CMK (cell line): ENCODE results near the gene SLX9.

Source experiments
- DNase-seq: peaks from one replicate; pipeline ENCODE4 v3.0.0-alpha.2; 2010; ENCODE audit warnings: low read depth

Gene SLX9

DNA sequence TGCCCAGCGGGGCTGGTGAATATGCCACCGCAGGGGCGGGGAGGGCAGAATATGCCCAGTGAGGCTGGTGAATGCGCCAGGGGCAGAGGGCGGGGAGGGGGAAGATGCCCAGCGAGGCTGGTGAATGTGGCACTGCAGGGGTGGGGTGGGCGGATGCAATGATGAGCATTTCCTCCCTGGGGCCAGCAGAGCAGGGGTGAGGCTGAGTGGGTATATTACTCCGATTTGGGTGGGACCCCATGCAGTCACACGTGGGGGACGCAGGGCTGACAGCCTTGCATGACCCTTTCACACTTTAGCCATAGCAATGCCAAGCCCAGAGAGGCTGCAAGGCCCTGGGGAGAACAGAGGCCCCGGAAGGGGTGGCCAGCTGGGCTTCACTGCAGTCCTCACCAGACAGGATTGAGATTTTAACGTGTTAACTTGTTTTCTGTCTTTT, 9.3 kb upstream of the SLX9 start:
- DNase-seq = no peak

DNA sequence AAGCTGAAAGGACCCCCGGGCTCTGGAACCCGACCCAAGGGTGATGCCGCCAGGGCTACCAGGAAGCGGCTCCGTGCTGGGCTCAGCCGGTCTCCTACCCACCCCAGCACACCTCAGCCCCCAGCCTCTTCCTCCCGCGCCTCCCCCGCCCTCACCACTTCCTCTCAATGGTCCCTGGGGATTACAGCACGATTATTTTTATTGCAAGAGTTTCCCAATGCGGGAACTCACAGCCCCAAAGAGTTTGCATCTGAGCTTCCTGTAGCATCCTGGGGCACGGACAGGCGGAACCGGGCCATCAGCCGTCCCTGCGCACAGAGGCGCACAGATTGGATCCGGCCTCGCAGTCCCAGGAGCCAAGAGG, 8.7 kb upstream of the SLX9 start:
- DNase-seq = no peak

DNA sequence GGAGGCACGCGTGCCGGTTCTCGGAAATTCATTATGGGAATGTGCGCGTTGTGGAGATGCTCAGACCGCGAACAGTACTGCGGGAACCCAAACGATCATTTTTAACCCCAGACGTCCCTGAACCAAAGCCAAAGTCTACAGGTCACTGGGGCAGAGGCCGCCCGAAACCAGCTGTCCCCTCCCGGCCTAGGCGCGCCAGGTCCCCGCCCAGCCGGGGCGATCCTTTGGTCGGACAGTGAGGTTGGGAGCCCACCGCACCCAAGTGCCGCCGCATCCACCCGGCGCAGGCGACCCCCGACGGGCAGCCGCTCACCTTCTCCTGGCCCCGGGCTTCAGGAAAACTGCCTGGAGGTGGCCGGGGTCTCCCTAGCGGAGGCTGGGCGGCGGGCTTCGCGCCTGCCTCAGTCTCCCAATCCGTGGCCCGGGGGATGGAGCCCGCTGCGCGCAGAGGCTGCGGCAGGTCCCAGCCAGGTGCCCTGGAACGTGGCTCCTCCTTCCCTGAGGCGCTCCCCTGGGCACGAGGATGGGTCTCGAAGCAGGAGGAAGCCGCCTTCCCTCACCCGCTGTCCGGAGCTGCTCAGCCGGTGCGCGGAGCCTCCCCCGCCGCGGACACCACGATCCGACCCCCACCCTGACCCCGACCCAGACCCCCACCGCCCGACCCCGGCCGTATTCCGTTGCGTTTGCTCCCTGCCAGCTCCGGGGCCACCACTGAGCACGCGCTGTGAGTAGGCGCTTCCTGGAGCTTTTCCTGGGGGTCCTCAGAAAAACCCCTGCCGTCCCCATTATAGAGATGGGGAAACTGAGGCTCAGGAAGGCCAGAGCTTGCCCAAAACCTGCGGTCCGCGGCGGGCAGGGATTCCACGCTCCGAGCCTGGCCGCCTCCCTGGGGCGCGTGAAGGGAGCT, 8.1 kb upstream of the SLX9 start:
- DNase-seq = no peak

DNA sequence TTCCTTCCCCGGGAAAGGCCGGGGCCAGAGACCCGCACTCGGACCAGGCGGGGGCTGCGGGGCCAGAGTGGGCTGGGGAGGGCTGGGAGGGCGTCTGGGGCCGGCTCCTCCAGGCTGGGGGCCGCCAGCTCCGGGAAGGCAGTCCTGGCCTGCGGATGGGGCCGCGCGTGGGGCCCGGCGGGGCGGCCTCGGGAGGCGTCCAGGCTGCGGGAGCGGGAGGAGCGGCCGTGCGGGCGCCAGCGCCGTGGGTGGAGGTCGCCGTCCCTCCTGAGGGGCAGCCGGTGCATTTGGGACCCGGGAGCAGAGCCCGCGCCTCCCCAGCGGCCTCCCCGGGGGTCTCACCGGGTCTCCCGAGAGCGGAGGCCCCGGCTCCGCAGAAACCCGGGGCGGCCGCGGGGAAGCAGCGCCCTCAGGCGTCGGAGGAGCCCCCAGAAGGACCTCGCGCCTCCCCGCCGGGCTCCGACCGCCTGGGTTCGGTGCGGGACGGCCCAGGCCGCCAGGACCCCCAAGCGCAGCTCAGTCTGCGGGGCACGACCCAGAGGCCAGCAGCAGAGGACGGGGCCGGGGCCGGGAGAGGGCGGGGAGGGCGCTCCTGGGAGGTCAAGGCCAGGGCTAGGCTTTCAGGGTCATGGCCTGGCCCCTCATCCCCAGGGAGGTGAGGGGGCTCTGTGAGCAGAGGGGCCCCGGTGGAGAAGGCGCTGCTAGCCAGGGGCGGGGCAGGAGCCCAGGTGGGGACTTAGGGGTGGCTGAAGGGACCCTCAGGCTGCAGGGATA, 7.2 kb upstream of the SLX9 start:
- DNase-seq = no peak

DNA sequence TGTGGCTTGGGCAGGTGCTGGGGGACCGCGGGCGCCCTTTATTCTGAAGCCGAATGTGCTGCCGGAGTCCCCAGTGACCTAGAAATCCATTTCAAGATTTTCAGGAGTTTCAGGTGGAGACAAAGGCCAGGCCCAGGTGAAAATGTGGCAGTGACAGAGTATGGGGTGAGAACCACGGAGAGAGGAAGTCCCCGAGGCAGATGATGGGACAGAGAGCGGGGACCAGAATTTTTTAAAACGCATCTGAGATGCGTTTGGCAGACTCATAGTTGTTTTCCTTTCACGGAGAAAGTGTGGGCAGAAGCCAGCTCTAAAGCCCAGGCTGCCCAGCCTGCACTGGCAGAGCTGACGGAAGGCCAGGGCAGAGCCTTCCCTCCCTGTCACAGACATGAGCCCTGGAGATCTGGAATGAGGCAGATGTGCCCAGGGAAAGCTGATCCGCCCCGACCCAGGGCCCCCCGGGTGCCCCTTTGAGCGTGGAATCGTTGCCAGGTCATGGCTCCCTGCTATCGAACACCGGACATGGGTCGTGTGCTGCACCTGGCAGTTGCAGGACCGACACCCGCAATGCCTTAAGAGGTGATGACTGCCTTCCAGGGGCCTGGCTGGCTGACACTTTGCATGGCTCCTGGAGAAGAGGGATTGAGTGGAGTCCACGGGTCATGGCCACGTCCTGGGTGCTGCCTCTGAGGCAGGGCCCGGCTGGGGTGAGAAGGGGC, 6.5 kb upstream of the SLX9 start:
- DNase-seq = no peak

DNA sequence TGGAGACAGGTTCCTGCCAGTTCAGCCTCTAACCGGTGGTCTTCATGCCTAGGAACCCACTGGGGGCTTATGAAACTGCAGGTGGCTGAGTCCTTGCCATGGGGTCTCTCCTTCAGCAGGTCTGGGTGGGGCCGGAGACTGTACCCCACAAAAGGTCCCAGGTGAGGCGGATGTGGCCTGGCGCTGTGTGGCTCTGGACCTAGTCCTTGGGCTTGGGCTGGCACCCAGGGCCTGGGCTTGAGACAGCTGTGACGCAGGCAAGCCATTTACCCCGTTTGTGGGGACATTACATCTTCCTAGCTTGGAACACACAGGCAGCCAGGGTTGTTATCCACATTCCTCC, 5.9 kb upstream of the SLX9 start:
- DNase-seq = no peak

DNA sequence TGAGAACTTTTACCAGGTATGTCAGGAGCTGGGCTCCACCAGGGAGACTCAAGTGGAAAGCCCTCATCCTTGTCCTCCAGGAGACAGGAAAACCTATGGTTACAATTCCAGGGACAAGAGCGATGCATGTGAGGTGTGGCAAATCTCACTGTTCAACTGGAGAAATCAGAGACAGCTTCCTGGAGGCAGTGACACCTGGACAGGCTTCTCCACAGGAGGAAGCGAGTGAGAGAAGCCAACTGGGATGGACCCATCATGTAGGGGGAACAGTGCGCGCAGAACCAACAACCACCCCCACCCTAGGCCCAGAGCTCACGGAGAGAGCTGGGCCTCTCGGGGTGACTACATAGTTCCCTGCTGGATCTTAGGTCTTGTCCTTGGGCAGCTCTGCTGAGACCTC, 5.6 kb upstream of the SLX9 start:
- no peak for DNase-seq

DNA sequence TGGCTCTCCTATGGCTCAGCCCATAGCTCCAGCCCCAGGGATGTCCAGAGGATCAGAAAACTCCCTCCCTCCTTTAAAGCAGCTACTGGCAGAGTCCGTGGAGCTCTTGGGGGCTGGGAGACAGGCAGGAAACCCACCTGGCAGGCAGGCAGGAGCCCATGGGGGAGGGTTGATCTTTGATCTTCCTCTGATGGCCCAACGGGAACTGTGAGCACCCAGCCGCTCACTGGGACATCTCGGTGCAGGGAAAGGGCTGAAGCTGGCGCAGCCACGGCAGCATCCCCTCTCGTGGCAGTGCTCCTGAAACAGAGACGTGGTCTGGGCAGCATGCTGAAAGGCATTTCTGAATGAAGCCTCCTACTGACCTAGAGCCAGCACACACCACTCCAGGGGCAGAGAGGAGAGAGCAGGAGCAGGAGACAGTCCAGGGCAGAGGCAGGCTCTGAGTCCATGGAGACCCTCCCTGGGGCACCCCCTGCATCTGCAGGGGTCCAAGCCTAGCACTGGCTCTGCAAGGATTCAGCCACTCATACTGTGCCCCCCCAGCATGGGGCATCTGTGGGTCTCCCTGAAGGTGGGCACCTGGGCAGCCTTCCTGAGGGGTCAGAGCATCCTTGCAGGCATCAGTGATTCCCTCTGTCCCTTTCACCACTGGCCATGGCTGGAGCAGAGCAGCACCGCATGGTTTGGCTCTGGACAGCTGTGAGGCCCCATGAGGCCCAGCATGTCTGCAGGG, 4.9 kb upstream of the SLX9 start:
- no peak for DNase-seq

DNA sequence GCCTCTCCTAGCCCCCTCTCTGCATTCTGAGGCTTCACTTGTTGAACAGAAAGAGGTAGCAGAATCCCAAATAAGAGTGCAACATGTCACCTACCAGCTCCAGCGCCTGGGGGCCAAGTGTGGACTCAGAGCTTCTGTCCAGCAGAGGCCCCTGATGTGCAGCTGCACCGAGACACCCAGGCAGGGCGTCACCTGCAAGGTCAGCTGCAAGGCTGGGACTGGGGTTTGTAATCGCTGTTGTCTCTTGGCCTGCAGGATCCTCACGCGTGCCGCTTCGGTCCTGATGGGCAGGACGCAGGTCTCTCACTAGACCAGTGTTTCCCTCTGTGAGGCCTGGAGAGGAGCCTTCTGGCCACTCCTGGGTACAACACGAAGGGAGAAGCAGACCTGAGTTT, 4.3 kb upstream of the SLX9 start:
- no peak for DNase-seq

DNA sequence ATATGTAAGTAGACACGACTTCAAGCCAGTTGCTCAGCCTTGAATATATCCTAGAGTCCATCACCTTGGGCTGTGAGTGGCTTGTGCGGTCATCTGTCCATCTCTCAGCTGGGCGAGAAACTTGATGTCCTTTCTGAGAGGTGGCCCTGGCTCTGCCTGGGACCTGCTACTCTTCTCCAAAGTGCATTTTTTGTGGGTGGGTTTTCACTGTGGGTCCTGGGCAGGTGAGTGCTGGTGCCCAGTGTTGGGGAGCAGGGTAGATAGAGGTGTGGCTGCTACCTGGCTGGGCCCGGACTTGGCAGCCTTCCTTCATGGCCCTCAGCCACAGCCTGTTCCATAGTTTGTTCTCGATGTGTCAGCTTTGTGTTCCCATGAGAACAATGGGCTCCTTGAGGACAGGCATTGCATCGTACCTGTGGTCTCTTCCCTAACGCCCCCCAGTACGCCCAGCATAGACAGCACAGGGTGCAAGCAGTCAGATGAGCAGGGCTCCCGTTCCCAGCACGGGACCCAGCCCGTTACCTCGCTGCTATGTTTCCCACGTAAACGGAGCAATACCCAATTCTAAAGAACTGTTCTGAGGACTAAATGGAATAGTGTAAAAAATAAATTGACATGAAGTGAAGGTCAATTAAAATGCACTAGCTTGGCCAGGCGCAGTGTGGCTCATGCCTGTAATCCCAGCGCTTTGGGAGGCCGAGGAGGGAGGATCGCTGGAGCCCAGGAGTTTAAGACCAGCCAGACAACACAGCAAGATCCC, 877 bp upstream of the SLX9 start:
- no peak for DNase-seq

DNA sequence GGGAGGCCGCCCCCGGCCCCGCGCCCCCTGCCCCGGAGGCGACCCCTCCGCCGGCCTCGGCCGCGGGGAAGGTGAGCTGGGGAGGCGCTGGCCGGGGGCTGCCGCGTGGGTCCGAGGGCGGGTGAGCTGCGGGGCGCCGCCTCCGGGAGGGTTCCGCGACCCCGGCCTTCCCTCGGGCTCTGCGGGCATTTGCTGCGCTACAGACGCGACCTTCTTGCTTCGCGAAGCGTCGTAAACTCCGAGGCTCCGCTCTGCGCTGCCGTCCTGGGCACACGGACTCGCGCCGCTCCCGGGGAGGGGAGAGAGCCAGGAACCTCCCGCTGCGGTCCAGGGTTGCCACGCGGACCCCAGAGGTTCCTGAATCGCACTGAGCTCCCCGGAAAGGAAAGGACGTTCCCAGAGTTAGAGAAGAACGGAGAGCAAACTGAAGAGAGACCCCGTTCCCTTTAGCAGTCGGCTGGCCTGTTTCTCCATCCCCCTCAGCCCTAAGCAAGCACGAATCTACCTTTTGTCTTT, 345 bp downstream of the SLX9 start:
- DNase-seq = peak; percentile 48

DNA sequence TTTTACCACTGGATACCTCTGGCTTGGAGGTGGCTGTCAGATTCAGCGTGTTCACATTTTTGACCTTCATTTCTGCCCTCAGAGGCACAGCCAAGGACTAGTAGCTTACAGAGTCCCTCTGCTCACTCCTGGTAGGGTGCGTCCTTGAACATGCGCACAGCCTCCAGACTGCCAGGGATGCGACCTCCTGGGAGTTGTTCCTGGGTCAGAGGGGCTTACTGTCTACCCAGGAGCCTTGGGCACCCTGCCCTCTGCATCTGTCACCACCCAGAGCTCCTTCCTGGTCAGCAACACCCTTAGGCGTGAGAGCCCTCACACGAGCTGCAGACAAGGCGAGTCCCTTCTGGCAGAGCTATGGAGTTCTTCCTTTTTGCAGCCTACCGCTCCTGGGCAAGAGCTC, 1.7 kb downstream of the SLX9 start:
- DNase-seq = no peak

DNA sequence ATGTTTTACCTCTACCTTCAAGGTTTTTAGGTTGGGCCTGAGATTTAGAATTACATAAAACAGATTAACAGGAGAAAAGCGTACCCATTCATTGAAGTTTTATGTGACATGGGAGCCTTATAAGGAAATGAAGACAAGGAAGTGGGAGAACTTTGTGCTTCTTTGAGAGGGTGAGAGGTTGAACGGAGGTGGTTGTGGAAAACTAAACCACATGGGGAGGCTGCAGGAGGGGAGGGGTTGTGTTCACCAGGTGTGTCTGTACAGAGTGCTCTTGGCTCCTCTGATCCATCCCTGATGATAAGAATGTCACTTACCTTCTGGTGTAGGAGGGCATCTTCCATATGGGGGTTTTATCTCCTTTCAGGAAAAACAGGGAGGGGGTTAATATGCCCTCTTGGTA, 2.7 kb downstream of the SLX9 start:
- no peak for DNase-seq

DNA sequence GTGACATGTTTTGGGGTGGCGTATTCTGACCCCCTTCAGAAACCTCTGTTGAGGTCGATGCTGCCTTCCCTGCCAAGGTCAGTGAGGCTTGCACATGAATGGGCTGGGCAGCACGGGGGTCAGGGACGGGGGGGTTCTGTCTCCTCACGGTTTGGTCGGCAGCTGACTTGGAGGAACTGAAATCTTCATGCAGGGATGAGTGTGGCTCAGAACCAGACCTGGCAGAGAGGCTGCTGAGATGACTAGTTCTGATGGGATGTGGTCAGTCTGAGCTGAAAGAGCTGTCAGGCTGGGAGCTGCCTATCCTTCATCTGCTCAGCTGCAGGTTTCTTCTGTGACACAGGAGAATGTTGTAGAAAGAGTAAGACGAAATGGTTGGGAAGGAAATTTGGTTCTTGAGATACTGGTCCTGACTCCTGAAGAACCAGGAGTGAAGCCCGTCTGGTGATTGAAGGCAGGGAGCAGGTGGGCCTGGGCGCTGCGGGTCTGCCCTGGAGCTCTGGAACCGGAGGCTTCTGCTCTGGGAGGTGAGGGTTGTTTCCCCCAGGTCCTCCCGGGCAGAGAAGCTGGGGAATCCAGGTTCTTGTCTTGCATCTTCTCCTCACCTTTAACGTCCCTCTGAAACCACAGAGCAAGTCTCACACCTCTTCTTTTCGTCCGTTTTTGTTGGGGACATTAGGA, 3.3 kb downstream of the SLX9 start:
- DNase-seq = no peak

DNA sequence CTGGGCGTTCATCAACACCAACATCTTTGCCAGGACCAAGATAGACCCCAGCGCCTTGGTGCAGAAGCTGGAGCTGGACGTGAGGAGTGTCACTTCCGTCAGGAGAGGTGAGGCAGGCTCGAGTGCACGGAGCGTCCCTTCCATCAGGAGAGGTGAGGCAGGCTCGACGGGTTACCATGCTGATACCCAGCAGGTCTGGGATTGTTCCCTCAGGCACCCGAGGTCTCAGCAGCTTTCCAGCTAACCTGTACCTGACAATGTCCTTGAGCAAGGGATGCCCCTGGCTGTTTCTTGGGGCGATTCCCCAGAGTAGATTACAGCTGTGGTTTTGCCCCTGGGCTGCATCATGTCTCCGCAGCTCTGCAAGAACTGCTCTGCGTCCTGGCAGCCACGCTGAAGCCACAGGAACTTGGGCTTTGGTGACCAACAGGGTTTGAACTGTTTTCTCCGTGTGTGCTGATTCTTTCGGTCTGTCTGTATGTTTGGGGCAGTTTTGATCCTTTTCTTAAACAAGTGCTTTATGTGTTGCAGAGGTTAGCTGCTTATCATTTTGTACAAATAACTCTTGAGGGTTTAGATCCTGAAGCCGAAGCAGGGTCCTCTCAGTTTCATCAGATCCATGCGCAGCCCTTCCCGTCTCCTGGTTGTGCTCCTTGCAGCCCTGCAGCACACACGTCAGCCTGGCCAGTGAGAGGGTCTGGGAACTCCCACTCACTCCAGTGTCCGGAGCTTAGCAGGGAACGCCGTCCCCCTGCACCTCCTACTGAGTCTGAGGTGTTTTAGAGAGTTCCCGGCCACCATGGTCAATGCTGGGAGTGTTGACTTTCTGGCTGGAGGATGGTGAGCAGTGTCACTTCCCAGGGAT, 4.1 kb downstream of the SLX9 start:
- DNase-seq = no peak

DNA sequence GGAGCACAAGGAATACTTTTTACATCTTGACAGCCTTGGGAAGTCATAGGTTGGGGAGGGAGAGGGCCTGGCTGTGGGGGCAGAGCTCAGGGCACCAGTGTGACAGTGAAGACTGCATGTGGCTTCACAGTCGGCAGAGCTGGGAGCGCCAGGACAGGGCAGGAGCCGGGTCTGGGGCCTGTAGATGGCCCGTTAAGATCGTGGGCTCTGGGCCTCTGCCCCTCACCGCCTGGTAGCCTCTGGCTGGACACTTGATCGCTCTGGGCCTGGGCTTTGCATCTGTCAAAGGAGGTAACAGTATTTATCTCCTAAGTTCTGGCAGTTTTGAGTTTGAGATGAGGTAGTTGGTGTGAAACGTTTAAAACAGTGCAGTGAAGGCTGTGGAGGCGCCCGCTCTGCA, 4.8 kb downstream of the SLX9 start:
- no peak for DNase-seq

DNA sequence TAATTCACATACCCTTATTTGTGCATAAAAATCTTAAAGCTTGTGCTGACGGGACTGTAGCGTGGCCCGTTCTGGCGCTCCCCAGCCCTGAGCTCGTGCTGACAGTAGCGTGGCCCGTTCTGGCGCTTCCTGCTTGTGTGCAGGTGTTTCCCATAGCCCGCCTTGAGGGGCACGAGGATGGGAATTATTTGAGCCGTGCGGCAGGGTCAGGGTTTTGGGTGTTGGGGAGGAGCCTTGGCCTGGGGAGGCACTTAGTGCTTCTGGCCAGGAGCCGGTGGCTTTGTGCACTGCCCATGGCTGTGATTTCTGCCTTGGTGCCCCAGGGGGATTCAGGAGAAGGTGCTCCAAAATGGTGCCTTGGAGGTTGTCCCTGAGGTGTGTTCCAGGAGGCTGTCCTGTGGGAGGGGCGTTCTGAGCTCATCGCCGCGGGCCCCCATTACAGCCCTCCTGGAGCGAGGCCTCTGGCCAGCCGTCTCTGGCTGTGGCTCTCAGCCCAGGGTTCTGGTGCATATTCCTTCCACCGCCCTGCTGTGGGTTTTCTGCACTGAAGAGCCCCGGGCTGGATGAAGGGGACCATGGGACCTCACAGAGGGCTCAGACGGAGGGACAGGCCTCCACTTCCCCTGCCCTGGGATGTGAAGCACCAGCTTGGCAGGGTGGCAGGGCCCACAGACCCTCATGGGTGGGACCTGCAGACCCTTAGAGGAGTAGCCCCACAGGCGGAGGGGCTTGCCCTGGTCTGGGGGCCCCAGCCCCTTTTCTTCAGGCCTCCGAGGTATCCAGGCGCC, 6.6 kb downstream of the SLX9 start:
- DNase-seq = no peak

DNA sequence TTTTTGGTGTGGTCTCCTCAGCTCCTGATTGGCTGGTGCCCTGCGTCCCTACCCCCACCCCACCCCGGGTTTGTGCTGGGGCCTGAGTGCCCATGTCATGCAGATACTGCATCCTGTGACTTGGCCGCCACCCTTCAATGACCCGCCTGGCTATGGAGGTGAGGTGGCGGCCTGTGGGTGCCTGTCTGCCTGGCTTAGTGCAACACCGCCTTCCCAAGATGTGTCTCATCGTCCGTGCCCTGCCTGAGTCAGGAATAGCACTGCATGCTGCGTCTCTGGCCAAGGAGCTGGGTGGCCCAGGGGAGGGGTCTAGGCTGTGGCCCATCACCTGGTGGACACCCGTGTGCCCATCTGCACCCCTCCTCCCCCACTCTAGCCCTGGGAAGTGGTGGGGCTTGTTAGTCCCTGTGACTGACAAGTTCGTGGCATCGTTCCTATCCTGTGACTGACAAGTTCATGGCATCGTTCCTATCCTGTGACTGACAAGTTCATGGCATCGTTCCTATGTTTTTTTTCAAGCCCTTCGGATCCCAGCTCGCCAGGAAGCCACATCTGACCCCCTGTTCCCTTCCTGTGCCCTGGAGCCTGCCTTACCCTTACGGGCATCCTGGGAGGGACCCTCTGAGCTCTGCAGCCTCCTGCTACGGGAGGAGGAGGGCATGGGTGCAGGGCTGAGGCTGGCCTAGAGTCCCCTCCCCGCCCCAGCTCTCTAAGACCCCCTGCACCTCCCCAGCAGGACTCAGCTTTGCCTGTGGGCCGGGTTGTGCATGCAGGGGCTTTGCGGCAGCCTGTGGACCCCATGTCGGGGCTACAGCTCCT, 7.5 kb downstream of the SLX9 start:
- no peak for DNase-seq
